Measurements from ENCODE around the gene CFD.

CFD gene

DNA sequence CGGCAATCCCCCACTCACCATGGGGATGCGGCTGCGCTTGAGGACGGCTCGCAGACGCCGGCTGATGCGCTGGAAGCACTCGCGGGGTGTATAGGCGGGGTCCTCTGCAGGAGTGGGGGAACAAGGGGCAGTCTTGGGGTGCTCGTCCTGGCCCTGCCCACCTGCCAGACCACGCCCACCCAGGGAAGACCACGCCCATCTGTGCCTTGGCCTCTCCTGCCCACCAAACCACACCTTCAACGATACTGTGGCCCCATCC lies 40.5 kb downstream of the CFD start:
- Histone ChIP-seq H3K36me3 (ENCODE audit: control insufficient read depth, low read length) (peaks cover 9% of the 10 kb centered on the region; the same call in 1 of the 2 replicates), H3K4me3 (ENCODE audit: low read length) (no peak overlapping the region), H3K9me2 (replicated peaks; ENCODE audit: control insufficient read depth, low read length) (no peaks in the 10 kb centered on the region), H3K9me3 (ENCODE audit: control insufficient read depth, insufficient read depth, low read length) (no peaks in the 10 kb centered on the region), H3F3A (ENCODE audit: control insufficient read depth, insufficient read depth) (peaks cover 6% of the 10 kb centered on the region), H3K79me2 (ENCODE audit: control insufficient read depth, low read length) (peaks cover 8% of the 10 kb centered on the region; the same call in 1 of the 2 replicates), H3K4me1 (ENCODE audit: control insufficient read depth, low read length) (peaks cover 25% of the 10 kb centered on the region), H3K27me3 (ENCODE audit: control insufficient read depth, low read length) (no peaks in the 10 kb centered on the region), H3K4me2 (ENCODE audit: low read length) (no peak overlapping the region), H3K27ac (ENCODE audit: low read depth, low read length) (no peak overlapping the region), H4K20me1 (ENCODE audit: control insufficient read depth, insufficient read depth, low read depth, low read length) (peaks cover 8% of the 10 kb centered on the region; the same call in 1 of the 2 replicates)
- TF ChIP-seq EZH2phosphoT487 (IDR thresholded peaks at IDR 0.05; ENCODE audit: borderline replicate concordance, low read length) (no peak), CTCF (IDR thresholded peaks at IDR 0.05; ENCODE audit: low read depth, low read length, poor library complexity, severe bottlenecking) (no peak)

DNA sequence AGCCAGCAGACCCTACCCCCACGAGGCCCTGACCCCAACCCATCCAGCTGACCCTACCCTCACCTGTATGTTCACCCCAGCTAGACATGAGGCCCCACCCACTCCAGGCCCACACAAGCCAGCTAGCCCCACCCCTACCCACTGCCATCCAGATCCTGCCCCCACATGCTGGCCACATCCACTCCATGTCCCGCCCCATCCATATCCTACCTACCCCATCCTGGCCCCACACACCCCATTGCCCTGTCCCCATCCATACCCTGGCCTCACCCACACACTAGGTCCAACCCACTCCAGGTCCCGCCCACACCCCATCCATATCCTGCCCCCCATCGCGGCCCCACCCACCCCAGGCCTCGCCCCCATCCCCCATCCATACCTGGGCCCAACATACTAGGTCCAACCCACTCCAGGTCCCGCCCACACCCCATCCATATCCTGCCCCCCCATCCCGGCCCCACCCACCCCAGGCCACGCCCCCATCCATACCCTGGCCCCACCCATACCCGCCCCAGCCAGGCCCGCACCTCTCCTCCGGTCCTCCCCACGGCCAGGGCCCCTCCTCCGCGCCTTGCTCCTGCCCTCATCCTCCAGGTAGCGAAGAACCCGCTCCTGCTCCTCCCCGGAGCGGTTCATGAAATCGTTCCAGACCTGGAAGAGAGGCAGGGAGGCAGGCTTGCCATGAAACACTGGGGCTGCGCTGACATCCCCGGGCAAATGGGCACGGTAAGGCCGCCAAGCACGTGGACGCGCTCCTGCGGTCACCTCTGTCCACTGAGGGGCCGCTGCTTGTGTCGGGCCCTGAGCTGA lies 41.0 kb downstream of the CFD start:
- Histone ChIP-seq H3K27ac (ENCODE audit: low read depth, low read length) (no peak overlapping the region), H3K9me3 (ENCODE audit: control insufficient read depth, insufficient read depth, low read length) (no peaks in the 10 kb centered on the region), H3K4me2 (ENCODE audit: low read length) (no peak overlapping the region), H3K4me1 (ENCODE audit: control insufficient read depth, low read length) (peaks cover 26% of the 10 kb centered on the region), H3K9me2 (replicated peaks; ENCODE audit: control insufficient read depth, low read length) (no peaks in the 10 kb centered on the region), H3K79me2 (ENCODE audit: control insufficient read depth, low read length) (peaks cover 8% of the 10 kb centered on the region; the same call in 1 of the 2 replicates), H3K27me3 (ENCODE audit: control insufficient read depth, low read length) (no peaks in the 10 kb centered on the region), H3K36me3 (ENCODE audit: control insufficient read depth, low read length) (peaks cover 9% of the 10 kb centered on the region; the same call in 1 of the 2 replicates), H3K4me3 (ENCODE audit: low read length) (no peak overlapping the region), H3F3A (ENCODE audit: control insufficient read depth, insufficient read depth) (peaks cover 6% of the 10 kb centered on the region), H4K20me1 (ENCODE audit: control insufficient read depth, insufficient read depth, low read depth, low read length) (peaks cover 8% of the 10 kb centered on the region; the same call in 1 of the 2 replicates)
- no peak for TF ChIP-seq EZH2phosphoT487 (IDR thresholded peaks at IDR 0.05; ENCODE audit: borderline replicate concordance, low read length)
- TF ChIP-seq CTCF (IDR thresholded peaks at IDR 0.05; ENCODE audit: low read depth, low read length, poor library complexity, severe bottlenecking) = no peak

- no peak for TF ChIP-seq CTCF (IDR thresholded peaks at IDR 0.05; ENCODE audit: low read depth, low read length, poor library complexity, severe bottlenecking)
- no peak for TF ChIP-seq EZH2phosphoT487 (IDR thresholded peaks at IDR 0.05; ENCODE audit: borderline replicate concordance, low read length)
- Histone ChIP-seq H3K4me3 (ENCODE audit: low read length) (no peak overlapping the region), H3K79me2 (ENCODE audit: control insufficient read depth, low read length) (peaks cover 8% of the 10 kb centered on the region; the same call in 1 of the 2 replicates), H3K9me3 (ENCODE audit: control insufficient read depth, insufficient read depth, low read length) (no peaks in the 10 kb centered on the region), H4K20me1 (ENCODE audit: control insufficient read depth, insufficient read depth, low read depth, low read length) (peaks cover 8% of the 10 kb centered on the region; the same call in 1 of the 2 replicates), H3K27ac (ENCODE audit: low read depth, low read length) (no peak overlapping the region), H3F3A (ENCODE audit: control insufficient read depth, insufficient read depth) (peaks cover 14% of the 10 kb centered on the region), H3K9me2 (replicated peaks; ENCODE audit: control insufficient read depth, low read length) (no peaks in the 10 kb centered on the region), H3K27me3 (ENCODE audit: control insufficient read depth, low read length) (no peaks in the 10 kb centered on the region), H3K4me1 (ENCODE audit: control insufficient read depth, low read length) (peaks cover 36% of the 10 kb centered on the region), H3K4me2 (ENCODE audit: low read length) (no peak overlapping the region), H3K36me3 (ENCODE audit: control insufficient read depth, low read length) (peaks cover 9% of the 10 kb centered on the region; the same call in 1 of the 2 replicates)
Measured at GRCh38 chr19:901216-902092, 42.0 kb downstream of the CFD start.
